PC-3 (cell line): ENCODE data around the gene RNF168. TPM values are rescaled to one million over a fixed set of nuclear protein-coding genes. Genes with fewer than 3 reads are reported as not detected.

Experiments used
- ATAC-seq: fragments of 200-7000 bp; cut with Tn5 transposase; 2 replicates; pipeline ENCODE4 v1.9.1; 2020; ENCODE audit warnings: mild to moderate bottlenecking, moderate library complexity
- BruUV-seq: library from RNA; stranded (reverse); fragments of 400-500 nt; replicated peaks from 2 replicates; lab custom pipeline; 2021; lab: Mats Ljungman, UMichigan
- CTCF ChIA-PET: fragments of 300-600 bp; sonication (Branson Sonifier 250); formaldehyde crosslinking; loops from one replicate; lab custom pipeline; 2022; ENCODE audit warnings: antibody characterized with exemption; lab: Charles Lee
- POLR2A ChIA-PET: fragments of 300-600 bp; sonication (Branson Sonifier 250); formaldehyde crosslinking; loops from one replicate; lab custom pipeline; 2022; ENCODE audit warnings: antibody characterized with exemption; ENCODE audit not compliant: unreplicated experiment; lab: Charles Lee
- DNase-seq: peaks from one replicate; pipeline ENCODE4 v3.0.0-alpha.2; 2015
- H2AFZ ChIP-seq: fragments of 300-600 bp; sonication (generic); 2 replicates; pipeline ENCODE4 v1.6.0; 2016; ENCODE audit warnings: antibody characterized with exemption, low read length
- H3F3A ChIP-seq: fragments of 300-600 bp; sonication (generic); one replicate; pipeline ENCODE4 v1.6.0; 2017; ENCODE audit warnings: antibody characterized with exemption, low read length, control low read depth, mild to moderate bottlenecking; ENCODE audit not compliant: unreplicated experiment
- H3K27ac ChIP-seq: fragments of 300-600 bp; sonication (generic); 2 replicates; pipeline ENCODE4 v1.5.1; 2016; ENCODE audit warnings: mild to moderate bottlenecking, low read length
- H3K27me3 ChIP-seq: fragments of 300-600 bp; sonication (generic); 2 replicates; pipeline ENCODE4 v1.6.1; 2016; ENCODE audit warnings: low read length, mixed read lengths
- H3K36me3 ChIP-seq: fragments of 300-600 bp; sonication (generic); 2 replicates; pipeline ENCODE4 v1.6.1; 2016; ENCODE audit warnings: low read depth, mixed run types, low read length, mixed read lengths
- H3K4me1 ChIP-seq: fragments of 300-600 bp; sonication (generic); 2 replicates; pipeline ENCODE4 v1.5.1; 2016; ENCODE audit warnings: low read length; ENCODE audit not compliant: insufficient read depth
- H3K4me2 ChIP-seq: fragments of 300-600 bp; sonication (generic); 2 replicates; pipeline ENCODE4 v1.6.0; 2016; ENCODE audit warnings: low read length
- H3K4me3 ChIP-seq: fragments of 300-600 bp; sonication (generic); 2 replicates; pipeline ENCODE4 v1.5.1; 2016; ENCODE audit warnings: mild to moderate bottlenecking, low read length, mixed read lengths
- H3K79me2 ChIP-seq: fragments of 300-600 bp; sonication (generic); 2 replicates; pipeline ENCODE4 v1.6.1; 2017; ENCODE audit warnings: low read length, mixed read lengths
- H3K9ac ChIP-seq: fragments of 300-600 bp; sonication (generic); 2 replicates; pipeline ENCODE4 v1.6.0; 2016; ENCODE audit warnings: mild to moderate bottlenecking, low read length
- H3K9me2 ChIP-seq: fragments of 300-600 bp; sonication (generic); replicated peaks from 2 replicates; pipeline ENCODE4 v1.6.1; 2016; ENCODE audit warnings: mixed run types, low read length, mixed read lengths
- H3K9me3 ChIP-seq: fragments of 300-600 bp; sonication (generic); 2 replicates; pipeline ENCODE4 v1.6.1; 2016; ENCODE audit warnings: low read length, mixed read lengths
- H4K20me1 ChIP-seq: fragments of 300-600 bp; sonication (generic); 2 replicates; pipeline ENCODE4 v1.6.1; 2016; ENCODE audit warnings: low read length, mixed read lengths
- EZH2 ChIP-seq: fragments of 300-600 bp; sonication (generic); IDR thresholded peaks from one replicate; pipeline ENCODE4 v1.6.1; 2017; ENCODE audit warnings: antibody characterized with exemption, mild to moderate bottlenecking, low read length; ENCODE audit not compliant: unreplicated experiment
- EZH2phosphoT487 ChIP-seq: fragments of 300-600 bp; sonication (generic); IDR thresholded peaks from 2 replicates; pipeline ENCODE4 v1.6.1; 2018; ENCODE audit warnings: mild to moderate bottlenecking, antibody characterized with exemption, low read length, borderline replicate concordance
- intact Hi-C: fragments of 100-400 bp; cut with micrococcal nuclease; formaldehyde crosslinking; loops from 2 replicates; pipeline ENCODE4 v1.9.0; 2023
- total RNA-seq: library from RNA; depleted of rRNA; stranded (reverse); fragments of >200 nt; gene quantifications from 2 replicates; pipeline ENCODE4 v1.2.3, GENCODE V29; 2014
- TF ChIP-seq, protein P1 (sequence below): fragments of 300-600 bp; sonication (generic); conservative IDR thresholded peaks from 2 replicates; pipeline ENCODE4 v1.5.1; 2017; ENCODE audit warnings: antibody characterized with exemption, low read depth, mild to moderate bottlenecking, low read length

Gene RNF168
- total RNA-seq, 1 experiment from 2014 or later: 13.8 TPM

GRCh38 chr3:196496183-196496582 lies 7.4 kb downstream of the RNF168 start:
- Histone ChIP-seq H3K4me1 (peaks cover 15% of the 10 kb centered on the region), H3K4me3 (no peak overlapping the region), H3K4me2 (no peak overlapping the region), H3K9me3 (no peaks in the 10 kb centered on the region), H3K27ac (no peak overlapping the region), H3K9ac (no peak overlapping the region), H3F3A (no peaks in the 10 kb centered on the region), H3K79me2 (peaks cover 95% of the 10 kb centered on the region), H2AFZ (no peak overlapping the region), H3K36me3 (peaks cover 13% of the 10 kb centered on the region), H4K20me1 (peaks cover 35% of the 10 kb centered on the region), H3K27me3 (no peaks in the 10 kb centered on the region), H3K9me2 (no peaks in the 10 kb centered on the region)
- CTCF ChIA-PET: no interaction called here
- POLR2A ChIA-PET: no interaction called here
- no peak for TF ChIP-seq EZH2phosphoT487
- no peak for TF ChIP-seq EZH2
- TF ChIP-seq, protein P1, sequence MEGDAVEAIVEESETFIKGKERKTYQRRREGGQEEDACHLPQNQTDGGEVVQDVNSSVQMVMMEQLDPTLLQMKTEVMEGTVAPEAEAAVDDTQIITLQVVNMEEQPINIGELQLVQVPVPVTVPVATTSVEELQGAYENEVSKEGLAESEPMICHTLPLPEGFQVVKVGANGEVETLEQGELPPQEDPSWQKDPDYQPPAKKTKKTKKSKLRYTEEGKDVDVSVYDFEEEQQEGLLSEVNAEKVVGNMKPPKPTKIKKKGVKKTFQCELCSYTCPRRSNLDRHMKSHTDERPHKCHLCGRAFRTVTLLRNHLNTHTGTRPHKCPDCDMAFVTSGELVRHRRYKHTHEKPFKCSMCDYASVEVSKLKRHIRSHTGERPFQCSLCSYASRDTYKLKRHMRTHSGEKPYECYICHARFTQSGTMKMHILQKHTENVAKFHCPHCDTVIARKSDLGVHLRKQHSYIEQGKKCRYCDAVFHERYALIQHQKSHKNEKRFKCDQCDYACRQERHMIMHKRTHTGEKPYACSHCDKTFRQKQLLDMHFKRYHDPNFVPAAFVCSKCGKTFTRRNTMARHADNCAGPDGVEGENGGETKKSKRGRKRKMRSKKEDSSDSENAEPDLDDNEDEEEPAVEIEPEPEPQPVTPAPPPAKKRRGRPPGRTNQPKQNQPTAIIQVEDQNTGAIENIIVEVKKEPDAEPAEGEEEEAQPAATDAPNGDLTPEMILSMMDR: no peak
- intact Hi-C loops: no loop called here
- BruUV-seq: no TSS peak
- DNase-seq (no peak), ATAC-seq (no peak)

DNA sequence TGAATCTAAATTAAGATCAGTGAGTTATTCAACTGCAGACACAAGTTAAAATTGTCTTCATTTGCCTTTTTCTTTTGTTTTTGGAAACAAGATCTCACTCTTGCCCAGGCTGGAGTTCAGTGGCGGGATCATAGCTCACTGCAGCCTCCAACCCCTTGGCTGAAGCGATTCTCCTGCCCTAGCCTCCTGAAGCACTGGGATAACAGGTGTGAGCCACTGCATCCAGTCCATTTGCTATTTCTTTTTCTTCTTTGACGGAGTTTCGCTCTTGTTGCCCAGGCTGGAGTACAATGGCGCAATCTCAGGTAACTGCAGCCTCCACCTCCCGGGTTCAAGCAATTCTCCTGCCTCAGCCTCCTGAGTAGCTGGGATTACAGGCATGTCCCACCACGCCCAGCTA lies 10.3 kb downstream of the RNF168 start:
- H3K4me3 ChIP-seq: no peak overlapping the region
- intact Hi-C loops: no loop called here
- H3F3A ChIP-seq: no peaks in the 10 kb centered on the region
- TF ChIP-seq EZH2phosphoT487 (no peak), EZH2 (no peak)
- TF ChIP-seq, protein P1: no peak
- no TSS peak for BruUV-seq
- DNase-seq (no peak), ATAC-seq (no peak)
- POLR2A ChIA-PET: no interaction called here
- H3K9ac ChIP-seq: no peak overlapping the region
- H3K27me3 ChIP-seq: no peaks in the 10 kb centered on the region
- H3K79me2 ChIP-seq: peaks cover 90% of the 10 kb centered on the region
- H3K9me2 ChIP-seq: no peaks in the 10 kb centered on the region
- H2AFZ ChIP-seq: no peak overlapping the region
- H3K4me2 ChIP-seq: no peak overlapping the region
- H3K9me3 ChIP-seq: no peaks in the 10 kb centered on the region
- peaks cover 14% of the 10 kb centered on the region for H4K20me1 ChIP-seq
- H3K27ac ChIP-seq: no peak overlapping the region
- CTCF ChIA-PET: no interaction called here
- peaks cover 13% of the 10 kb centered on the region for H3K36me3 ChIP-seq
- H3K4me1 ChIP-seq: no peaks in the 10 kb centered on the region

DNA sequence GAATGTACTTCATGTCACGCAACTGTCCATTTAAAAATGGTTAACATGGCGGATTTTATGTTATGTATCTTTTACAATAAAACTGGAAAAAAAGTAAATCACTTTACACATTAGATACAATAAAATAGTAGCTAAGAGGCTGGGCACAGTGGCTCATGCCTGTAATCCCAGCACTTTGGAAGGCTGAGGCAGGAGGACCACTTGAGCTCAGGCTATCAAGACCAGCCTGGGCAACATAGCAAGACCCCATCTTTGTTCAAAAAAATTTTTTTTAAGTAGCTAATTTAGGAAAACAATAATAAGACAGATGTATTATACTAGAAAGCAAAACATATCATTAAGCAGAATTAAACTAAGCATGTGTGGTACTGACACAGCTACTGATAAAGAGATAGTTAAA lies 11.5 kb downstream of the RNF168 start:
- H3K36me3 ChIP-seq: peaks cover 17% of the 10 kb centered on the region
- no peak overlapping the region for H3K4me3 ChIP-seq
- no peak overlapping the region for H2AFZ ChIP-seq
- H3K4me2 ChIP-seq: no peak overlapping the region
- BruUV-seq: no TSS peak
- TF ChIP-seq EZH2phosphoT487 (no peak), EZH2 (no peak)
- TF ChIP-seq, protein P1: no peak
- ATAC-seq: no peak
- H4K20me1 ChIP-seq: peaks cover 10% of the 10 kb centered on the region; the same call in 1 of the 2 replicates
- H3F3A ChIP-seq: no peaks in the 10 kb centered on the region
- ChIA-PET CTCF (no interaction called here), POLR2A (no interaction called here)
- no peak overlapping the region for H3K9ac ChIP-seq
- no peaks in the 10 kb centered on the region for H3K4me1 ChIP-seq
- H3K27ac ChIP-seq: no peak overlapping the region
- no peaks in the 10 kb centered on the region for H3K9me3 ChIP-seq
- no peaks in the 10 kb centered on the region for H3K27me3 ChIP-seq
- intact Hi-C loops: no loop called here
- H3K79me2 ChIP-seq: peaks cover 78% of the 10 kb centered on the region
- H3K9me2 ChIP-seq: no peaks in the 10 kb centered on the region
- no peak for DNase-seq
